ENCODE data around the gene SYTL2.
A peak's percentile ranks its signal among the peaks of the same experiment; 100 is the strongest.

Gene SYTL2

GRCh38 chr11:85756401-85757200 is 54.3 kb downstream of the SYTL2 start:
- DNase-seq: no peak

GRCh38 chr11:85755701-85756100 is 55.2 kb downstream of the SYTL2 start:
- no peak for DNase-seq

- DNase-seq: no peak
Measured at GRCh38 chr11:85755285-85755684, 55.7 kb downstream of the SYTL2 start.

- DNase-seq: peak; percentile 95
Measured at GRCh38 chr11:85752890-85753581, 57.9 kb downstream of the SYTL2 start.

GRCh38 chr11:85752201-85752889 is 58.6 kb downstream of the SYTL2 start:
- peak; percentile 93 for DNase-seq

GRCh38 chr11:85751724-85752123 is 59.2 kb downstream of the SYTL2 start:
- DNase-seq: no peak

GRCh38 chr11:85750646-85751045 is 60.3 kb downstream of the SYTL2 start:
- DNase-seq: no peak

GRCh38 chr11:85749884-85750283 is 61.1 kb downstream of the SYTL2 start:
- no peak for DNase-seq

GRCh38 chr11:85749287-85749834 is 61.6 kb downstream of the SYTL2 start:
- no peak for DNase-seq

- DNase-seq: no peak
Measured at GRCh38 chr11:85748455-85748891, 62.5 kb downstream of the SYTL2 start.

GRCh38 chr11:85746670-85747069 is 64.3 kb downstream of the SYTL2 start:
- no peak for DNase-seq

GRCh38 chr11:85745626-85746025 is 65.3 kb downstream of the SYTL2 start:
- DNase-seq: no peak

GRCh38 chr11:85742873-85743275 is 68.1 kb downstream of the SYTL2 start:
- DNase-seq: no peak

GRCh38 chr11:85742348-85742747 is 68.6 kb downstream of the SYTL2 start:
- no peak for DNase-seq

GRCh38 chr11:85740481-85741400 is 70.2 kb downstream of the SYTL2 start:
- DNase-seq: no peak

- no peak for DNase-seq
Measured at GRCh38 chr11:85737738-85738137, 73.2 kb downstream of the SYTL2 start.

GRCh38 chr11:85735876-85736460 is 75.0 kb downstream of the SYTL2 start:
- no peak for DNase-seq

GRCh38 chr11:85732965-85733364 is 78.0 kb downstream of the SYTL2 start:
- no peak for DNase-seq

GRCh38 chr11:85726381-85726780 is 84.6 kb downstream of the SYTL2 start:
- DNase-seq: no peak

- no peak for DNase-seq
Measured at GRCh38 chr11:85725510-85726258, 85.3 kb downstream of the SYTL2 start.
